Brain microvascular endothelial cell (primary cell): ENCODE results near the gene COX7B2.
A peak's percentile ranks its signal among the peaks of the same experiment; 100 is the strongest.

ENCODE experiments used
- DNase-seq: peaks from one replicate; pipeline ENCODE4 v3.0.0-alpha.2; 2020
- H3K27ac ChIP-seq: fragments of 250-450 bp; sonication (Bioruptor Pico); 2 replicates; pipeline ENCODE4 v1.5.1; 2020; ENCODE audit warnings: mild to moderate bottlenecking, moderate library complexity
- H3K27me3 ChIP-seq: fragments of 250-450 bp; sonication (Bioruptor Pico); replicated peaks from 2 replicates; pipeline ENCODE4 v1.5.1; 2020; ENCODE audit warnings: mild to moderate bottlenecking
- H3K36me3 ChIP-seq: fragments of 250-450 bp; sonication (Bioruptor Pico); replicated peaks from 2 replicates; pipeline ENCODE4 v1.5.1; 2020; ENCODE audit warnings: mild to moderate bottlenecking
- H3K4me3 ChIP-seq: 2 replicates; pipeline ENCODE4 v1.5.1; 2011; ENCODE audit warnings: low read depth, mild to moderate bottlenecking, control low read depth, low read length, moderate library complexity
- in situ Hi-C: cut with HindIII; loops from 2 replicates; pipeline ENCODE4 v1.10.0; 2017; ENCODE audit warnings: low sequenced_read_pairs, low pct_ligation_motif_present
- TF ChIP-seq, protein P1 (sequence below): IDR thresholded peaks from 2 replicates; pipeline ENCODE4 v1.5.1; 2011; ENCODE audit warnings: low read depth, mild to moderate bottlenecking, moderate library complexity, low read length, control low read depth, inconsistent platforms; ENCODE audit errors: missing control alignments

Gene COX7B2, protein sequence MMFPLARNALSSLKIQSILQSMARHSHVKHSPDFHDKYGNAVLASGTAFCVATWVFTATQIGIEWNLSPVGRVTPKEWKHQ

DNA sequence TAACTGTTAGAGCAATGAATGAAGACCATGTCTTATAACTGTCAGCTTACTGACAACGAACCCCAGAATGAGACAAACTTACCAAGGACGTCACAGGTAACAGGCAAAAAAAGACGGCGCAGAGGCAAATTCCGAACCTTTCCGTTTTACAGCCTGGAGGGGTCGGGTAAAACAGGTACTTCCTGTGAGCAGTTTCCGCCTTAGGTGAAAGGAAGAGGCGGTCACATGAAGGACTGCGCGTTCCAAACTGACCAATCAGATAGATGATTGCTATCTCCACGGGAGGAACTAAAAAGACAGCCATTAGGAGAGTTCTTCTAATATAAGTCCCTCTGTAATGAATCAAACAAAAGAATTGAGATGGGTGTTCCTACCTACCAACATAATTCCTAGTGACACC, at the start of gene COX7B2:
COX7B2 (minus strand) TSS at position 168 of the 400 bp plus-strand sequence. CDS start 174,053 bp downstream, outside the sequence.
- in situ Hi-C loops, result no loop called here
- H3K36me3 ChIP-seq, result no peaks in the 10 kb centered on the region
- H3K27ac ChIP-seq, result no peak within 1 kb of the TSS
- no peak for DNase-seq
- TF ChIP-seq, protein P1, sequence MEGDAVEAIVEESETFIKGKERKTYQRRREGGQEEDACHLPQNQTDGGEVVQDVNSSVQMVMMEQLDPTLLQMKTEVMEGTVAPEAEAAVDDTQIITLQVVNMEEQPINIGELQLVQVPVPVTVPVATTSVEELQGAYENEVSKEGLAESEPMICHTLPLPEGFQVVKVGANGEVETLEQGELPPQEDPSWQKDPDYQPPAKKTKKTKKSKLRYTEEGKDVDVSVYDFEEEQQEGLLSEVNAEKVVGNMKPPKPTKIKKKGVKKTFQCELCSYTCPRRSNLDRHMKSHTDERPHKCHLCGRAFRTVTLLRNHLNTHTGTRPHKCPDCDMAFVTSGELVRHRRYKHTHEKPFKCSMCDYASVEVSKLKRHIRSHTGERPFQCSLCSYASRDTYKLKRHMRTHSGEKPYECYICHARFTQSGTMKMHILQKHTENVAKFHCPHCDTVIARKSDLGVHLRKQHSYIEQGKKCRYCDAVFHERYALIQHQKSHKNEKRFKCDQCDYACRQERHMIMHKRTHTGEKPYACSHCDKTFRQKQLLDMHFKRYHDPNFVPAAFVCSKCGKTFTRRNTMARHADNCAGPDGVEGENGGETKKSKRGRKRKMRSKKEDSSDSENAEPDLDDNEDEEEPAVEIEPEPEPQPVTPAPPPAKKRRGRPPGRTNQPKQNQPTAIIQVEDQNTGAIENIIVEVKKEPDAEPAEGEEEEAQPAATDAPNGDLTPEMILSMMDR, result no peak
- no peak within 1 kb of the TSS for H3K4me3 ChIP-seq
- no peaks in the 10 kb centered on the region for H3K27me3 ChIP-seq

DNA sequence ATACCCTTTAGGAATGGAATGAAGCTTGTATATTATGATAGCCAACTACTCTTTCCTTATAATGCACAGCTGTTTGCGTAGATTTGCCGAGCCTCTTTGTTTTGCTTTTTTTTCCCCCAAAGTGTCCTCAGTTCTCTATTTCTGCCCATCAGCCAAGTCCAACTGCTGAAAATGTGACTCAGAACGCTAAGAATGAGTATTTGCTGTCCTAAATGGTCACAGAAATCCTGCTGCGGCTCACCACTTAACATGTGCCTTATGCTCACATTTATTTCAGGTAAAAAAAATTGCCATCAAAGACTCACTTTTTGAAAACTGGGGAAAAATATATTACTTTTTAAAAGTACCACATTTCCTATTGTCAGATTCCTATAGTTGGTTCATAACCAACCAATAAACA, 47.4 kb upstream of the COX7B2 start:
- peak; percentile 7 for DNase-seq
- Histone ChIP-seq H3K36me3 (no peaks in the 10 kb centered on the region), H3K27ac (no peak overlapping the region), H3K27me3 (no peaks in the 10 kb centered on the region), H3K4me3 (no peak overlapping the region)
- in situ Hi-C loops, result no loop called here
- TF ChIP-seq, protein P1, result no peak

DNA sequence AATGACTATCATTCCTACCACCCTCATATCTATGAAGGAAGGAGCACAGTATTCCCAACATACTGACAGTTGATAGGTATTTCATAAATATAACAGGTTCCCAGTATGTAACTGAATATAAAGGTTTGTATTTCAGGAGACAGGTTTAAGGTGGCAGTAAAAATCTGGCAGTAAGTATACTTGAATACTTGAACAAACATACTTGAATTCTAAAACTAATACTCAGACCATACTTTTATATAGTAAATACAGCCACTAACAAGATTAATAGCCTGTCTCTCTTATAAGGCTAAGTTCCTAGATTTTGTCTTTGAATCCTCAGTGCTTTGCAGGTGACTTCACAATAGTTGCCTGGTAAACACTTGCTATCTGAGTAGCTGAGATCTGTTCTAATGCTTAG, 46.6 kb upstream of the COX7B2 start:
- Histone ChIP-seq H3K36me3 (no peaks in the 10 kb centered on the region), H3K4me3 (no peak overlapping the region), H3K27ac (no peak overlapping the region), H3K27me3 (no peaks in the 10 kb centered on the region)
- TF ChIP-seq, protein P1, result no peak
- in situ Hi-C loops, result no loop called here
- no peak for DNase-seq

DNA sequence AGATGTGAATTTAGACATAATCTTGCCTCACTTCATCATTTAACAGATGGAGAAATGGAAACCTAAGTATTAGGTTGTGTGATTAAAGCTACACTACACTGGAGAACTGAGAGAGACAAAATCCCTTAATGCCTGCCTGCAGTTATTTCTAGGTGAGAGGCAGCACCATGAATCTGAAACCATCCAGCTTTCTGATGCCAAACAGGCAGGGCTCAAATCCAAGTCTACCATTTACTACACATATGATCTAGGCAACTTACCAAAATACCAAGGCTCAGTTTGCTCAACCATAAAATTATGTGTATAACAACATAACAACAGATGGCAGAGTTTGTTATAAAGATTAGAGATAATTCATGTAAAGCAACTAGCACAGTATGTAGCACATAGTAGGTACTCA, 45.6 kb upstream of the COX7B2 start:
- DNase-seq, result no peak
- TF ChIP-seq, protein P1, result no peak
- Histone ChIP-seq H3K27ac (no peak overlapping the region), H3K4me3 (no peak overlapping the region), H3K36me3 (no peaks in the 10 kb centered on the region), H3K27me3 (no peaks in the 10 kb centered on the region)
- in situ Hi-C loops, result no loop called here

DNA sequence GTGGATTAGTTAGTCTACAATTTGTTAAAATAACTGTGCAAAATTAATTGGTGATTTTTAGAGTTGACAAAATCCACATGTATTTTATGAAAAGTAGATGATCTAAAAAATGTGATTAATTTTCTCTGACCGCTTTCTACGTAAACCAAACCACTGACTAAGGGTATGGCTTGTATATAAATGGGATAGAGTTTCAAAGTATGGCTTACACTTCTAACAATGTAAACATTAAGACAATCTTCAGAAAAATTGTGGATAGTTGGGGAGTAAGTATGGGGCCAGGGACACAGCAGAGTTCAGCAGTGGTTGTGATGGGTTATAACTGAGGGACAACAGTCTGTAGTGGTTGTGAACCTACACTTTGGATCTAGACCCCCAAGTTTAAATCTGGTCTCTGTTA, 44.5 kb upstream of the COX7B2 start:
- Histone ChIP-seq H3K36me3 (no peaks in the 10 kb centered on the region), H3K4me3 (no peak overlapping the region), H3K27me3 (no peaks in the 10 kb centered on the region), H3K27ac (no peak overlapping the region)
- in situ Hi-C loops, result no loop called here
- no peak for DNase-seq
- TF ChIP-seq, protein P1, result no peak

DNA sequence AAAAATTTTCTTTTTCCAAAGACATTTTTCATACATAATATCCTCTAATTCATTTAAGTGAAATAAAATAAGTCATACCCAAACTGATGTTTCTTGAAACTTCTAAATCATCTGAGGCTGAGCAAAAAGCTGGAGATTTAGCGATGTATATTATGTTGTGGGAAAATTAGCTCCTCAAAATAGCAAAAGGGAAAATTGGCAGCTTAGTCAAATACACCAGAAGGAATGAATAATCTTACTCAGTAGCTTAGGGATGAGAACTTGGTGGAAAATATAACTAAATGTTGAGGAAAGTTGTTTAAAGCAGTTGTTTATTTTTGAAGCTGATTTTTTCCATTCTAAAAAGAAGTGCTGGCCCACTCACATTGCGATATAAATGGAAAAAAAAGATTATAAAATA, 43.4 kb upstream of the COX7B2 start:
- no peak overlapping the region for H3K27ac ChIP-seq
- no peaks in the 10 kb centered on the region for H3K36me3 ChIP-seq
- no peaks in the 10 kb centered on the region for H3K27me3 ChIP-seq
- in situ Hi-C loops, result no loop called here
- no peak overlapping the region for H3K4me3 ChIP-seq
- DNase-seq, result no peak
- TF ChIP-seq, protein P1, result no peak
